Measurements from ENCODE around the gene FOXL3. TPM values are rescaled to one million over a fixed set of nuclear protein-coding genes. Genes with fewer than 3 reads are reported as not detected.
"Not testable (repeated sequence)": the region's sequence is repeated elsewhere in the genome, so short reads cannot be mapped to it uniquely, and the experiment has no call there.

FOXL3 gene
- polyA plus RNA-seq (2013, experiment 1 of 2; ENCODE audit: insufficient read length) = not detected
- not detected for polyA plus RNA-seq (2013, experiment 2 of 2; ENCODE audit: insufficient read length)

GRCh38 chr7:289756-290553, at the start of gene FOXL3:
TSS of gene FOXL3 (plus strand) at chr7:290170. CDS start at chr7:290170, 0 bp downstream.
- DNase-seq = no peak

GRCh38 chr7:240887-241421, 49.0 kb upstream of the FOXL3 start:
- DNase-seq = no peak

DNA sequence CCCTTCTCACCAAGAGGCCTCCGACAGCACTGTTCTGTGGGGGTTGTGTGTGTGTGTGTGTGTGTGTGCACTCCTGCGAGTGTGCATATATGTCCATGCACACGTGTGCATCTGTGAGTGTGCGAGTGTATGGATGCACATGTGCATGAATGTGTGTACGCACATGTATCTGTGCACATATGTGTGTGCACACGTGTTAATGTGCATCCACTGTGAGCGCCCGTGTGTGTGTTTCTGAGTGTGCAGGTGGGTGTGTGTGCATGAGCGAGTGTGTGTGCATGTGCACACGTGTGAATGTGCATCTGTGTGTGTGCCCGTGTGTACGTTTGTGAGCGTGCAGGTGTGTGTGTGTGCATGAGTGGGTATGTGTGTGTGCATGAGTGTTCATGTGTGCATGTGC, 48.5 kb upstream of the FOXL3 start:
- DNase-seq = no peak

DNA sequence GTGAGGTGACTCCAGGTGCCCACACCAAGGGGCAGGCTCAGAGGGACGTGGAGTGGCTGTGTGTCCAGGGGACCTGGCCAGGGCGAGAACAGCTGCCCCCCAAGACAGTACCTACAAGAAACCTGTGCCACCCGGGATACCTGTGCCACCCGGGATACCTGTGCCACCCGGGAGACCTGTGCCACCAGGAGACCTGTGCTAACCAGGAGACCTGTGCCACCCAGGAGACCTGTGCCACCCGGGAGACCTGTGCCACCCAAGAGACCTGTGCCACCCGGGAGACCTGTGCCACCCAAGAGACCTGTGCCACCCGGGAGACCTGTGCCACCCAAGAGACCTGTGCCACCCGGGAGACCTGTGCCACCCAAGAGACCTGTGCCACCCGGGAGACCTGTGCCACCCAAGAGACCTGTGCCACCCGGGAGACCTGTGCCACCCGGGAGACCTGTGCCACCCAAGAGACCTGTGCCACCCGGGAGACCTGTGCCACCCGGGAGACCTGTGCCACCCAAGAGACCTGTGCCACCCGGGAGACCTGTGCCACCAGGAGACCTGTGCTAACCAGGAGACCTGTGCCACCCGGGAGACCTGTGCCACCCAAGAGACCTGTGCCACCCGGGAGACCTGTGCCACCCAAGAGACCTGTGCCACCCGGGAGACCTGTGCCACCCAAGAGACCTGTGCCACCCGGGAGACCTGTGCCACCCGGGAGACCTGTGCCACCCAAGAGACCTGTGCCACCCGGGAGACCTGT, 47.0 kb upstream of the FOXL3 start:
- not testable (repeated sequence) for DNase-seq

- not testable (repeated sequence) for DNase-seq
These were observed 46.4 kb upstream of the FOXL3 start for GRCh38 chr7:243580-243978.

DNA sequence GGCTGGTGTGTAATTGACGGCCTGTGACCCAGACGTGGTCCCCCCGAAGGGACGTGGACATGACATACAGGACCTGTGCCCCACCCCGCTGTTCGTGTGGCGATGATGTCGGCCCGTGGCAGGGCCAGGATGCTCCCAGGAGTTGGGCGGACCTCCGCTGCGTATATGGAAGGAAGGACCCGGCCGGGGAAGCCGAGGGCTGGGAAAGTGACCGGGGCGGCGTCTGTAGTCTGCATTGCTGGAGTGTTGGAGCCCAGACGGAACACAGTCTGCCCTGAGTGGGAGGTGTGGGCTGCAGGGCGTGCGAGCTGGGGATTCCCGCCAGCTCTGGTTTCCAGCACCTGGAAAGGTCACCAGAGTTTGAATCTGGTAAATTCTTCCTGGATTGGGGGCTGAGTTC, 45.0 kb upstream of the FOXL3 start:
- DNase-seq = no peak

- DNase-seq = no peak
These were observed 44.2 kb upstream of the FOXL3 start for GRCh38 chr7:245574-246295.

GRCh38 chr7:246451-246850, 43.5 kb upstream of the FOXL3 start:
- no peak for DNase-seq

GRCh38 chr7:247181-247580, 42.8 kb upstream of the FOXL3 start:
- DNase-seq = no peak

DNA sequence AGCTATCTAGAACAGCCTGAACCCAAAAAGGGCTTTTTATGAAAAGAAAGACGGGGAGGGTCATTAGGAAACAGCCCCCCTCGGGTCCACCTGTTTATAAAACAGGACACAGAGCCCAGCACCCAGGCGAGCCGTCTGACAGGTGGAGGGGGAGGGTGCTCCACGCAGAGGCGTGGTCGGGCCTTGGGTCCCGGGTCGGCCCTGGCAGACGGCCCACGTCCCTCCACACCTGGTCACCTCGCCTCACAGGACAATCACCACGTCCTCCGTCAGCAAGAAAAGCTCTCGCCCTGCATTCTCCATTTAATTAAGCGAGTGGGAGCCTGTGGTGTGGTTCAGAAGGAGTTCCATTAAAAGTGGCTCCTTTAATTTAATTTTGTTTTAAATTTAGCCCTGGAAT, 42.3 kb upstream of the FOXL3 start:
- DNase-seq = no peak

DNA sequence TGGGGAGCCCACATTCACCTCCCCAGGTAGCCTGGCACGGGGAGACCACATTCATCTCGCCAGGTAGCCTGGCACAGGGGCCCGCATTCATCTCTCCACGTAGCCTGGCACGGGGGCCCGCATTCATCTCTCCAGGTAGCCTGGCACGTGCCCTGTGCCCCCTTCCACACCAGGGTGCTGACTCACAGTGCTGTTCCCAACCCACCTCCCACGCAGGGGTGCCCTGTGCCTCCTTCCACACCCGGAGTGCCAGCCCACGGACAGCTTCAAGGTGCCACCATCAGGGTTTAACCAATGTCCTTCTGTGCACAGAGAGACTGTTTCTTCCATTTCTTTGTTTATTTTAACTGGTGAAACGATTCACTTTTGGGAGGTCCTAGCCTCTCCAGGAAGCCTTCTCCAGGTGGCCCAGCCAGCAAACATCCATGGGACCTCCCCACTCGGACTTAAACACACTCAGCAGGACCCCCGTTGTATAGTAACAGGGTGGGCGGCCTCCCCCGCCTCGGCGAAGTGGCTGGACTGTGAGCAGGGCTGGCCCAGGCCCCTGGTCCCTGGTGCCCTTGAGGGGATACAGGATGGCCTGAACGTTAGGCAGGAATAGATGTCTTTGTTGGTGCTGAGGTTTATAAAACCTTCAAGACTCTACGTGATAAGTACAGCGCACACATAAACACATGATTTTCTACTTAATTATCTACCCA, 41.1 kb upstream of the FOXL3 start:
- no peak for DNase-seq

GRCh38 chr7:249989-250388, 40.0 kb upstream of the FOXL3 start:
- no peak for DNase-seq

DNA sequence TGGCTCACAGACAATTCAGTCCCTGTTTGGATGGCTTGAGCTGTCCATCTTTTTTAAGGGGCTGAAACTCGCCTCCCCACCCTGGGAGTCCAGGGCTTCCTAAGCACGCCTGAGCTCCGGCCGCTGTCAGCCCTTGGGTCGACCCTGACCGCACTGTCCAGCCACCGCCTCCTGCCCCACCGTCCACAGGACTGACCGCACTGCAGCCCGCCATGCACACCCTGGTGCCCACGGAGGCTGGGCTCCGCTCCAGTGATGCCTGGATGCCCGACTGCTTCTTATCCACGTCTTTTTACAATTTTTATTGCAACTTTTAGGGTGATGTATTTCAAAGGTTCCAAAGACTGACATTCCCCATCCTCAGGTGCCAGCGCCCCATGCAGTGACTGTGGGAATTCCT, 39.4 kb upstream of the FOXL3 start:
- no peak for DNase-seq

DNA sequence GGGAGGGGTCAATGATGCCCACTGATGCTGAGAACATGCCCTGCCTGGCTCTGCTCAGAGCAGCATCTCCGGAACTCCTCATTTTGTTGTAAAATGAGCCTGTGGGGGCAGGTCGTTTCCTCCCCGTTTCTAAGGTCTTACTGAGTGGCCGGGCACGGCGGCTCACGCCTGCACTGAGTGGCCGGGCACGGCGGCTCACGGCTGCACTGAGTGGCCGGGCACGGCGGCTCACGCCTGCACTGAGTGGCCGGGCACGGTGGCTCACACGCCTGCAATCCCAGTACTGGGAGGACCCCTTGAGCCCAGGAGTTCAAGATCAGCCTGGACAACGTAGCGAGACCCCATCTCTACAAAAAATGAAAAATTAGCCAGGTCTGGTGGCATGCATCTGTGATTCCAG, 39.0 kb upstream of the FOXL3 start:
- no peak for DNase-seq

DNA sequence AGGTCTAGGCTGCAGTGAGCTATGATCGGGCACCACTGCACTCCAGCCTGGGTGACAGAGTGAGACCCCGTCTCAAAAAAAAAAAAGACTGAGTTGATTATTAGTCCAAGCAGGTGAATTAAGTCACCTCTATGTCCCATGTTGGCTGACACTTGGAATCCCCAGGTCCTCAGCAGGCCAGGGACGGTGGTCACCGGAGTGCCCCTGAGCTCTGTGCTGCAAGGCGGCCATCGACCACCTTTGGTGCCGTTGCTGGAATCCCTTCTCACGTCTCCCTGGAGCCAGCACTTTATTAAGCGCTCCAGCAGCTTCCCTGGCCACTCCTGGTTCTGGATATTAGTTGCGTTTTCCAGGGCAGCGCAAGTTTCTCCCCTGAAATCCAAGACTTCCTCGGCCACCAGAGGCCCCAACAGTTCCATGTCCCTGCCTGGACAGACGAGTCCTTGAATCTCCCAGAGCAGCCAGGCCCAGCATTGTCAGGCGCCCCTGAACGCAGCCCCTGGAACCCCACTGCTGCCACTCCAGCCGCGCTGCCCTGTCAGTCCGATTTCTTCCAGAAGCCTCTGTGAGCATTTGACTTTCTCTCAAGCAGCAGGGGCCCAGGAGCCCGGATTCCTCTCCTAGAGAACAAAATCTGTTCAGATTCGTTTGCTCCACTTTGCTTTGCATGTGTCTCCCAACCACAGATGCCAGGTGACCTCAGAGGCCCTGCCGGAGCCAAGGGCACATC, 38.4 kb upstream of the FOXL3 start:
- DNase-seq = no peak

DNA sequence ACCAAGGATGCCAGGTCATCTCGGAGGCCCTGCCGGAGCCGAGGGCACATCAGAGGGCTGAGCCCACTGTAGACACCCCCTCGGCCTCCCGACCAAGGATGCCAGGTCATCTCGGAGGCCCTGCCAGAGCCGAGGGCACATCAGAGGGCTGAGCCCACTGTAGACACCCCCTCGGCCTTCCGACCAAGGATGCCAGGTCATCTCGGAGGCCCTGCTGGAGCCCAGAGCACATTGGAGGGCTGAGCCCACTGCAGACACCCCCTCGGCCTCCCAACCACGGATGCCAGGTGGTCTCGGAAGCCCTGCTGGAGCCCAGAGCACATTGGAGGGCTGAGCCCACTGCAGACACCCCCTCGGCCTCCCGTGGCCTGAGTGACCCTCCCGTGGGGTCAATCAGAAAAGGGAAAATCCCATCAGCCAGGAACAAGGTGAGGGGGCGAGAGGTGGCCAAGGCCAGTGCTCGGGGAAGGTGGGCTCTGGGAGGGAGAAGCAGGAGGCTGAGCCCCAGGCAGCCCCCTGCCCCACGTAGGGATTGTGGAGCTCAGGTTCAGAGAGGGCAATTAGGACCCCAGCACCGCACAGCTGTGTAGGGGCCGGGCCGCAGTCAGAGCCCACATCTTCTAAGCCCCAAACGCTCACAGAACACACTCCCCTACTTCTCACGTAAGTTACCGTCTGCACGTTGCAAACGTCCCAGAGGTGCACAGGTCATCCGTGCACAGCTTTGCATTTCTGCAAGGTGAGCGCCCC, 37.6 kb upstream of the FOXL3 start:
- no peak for DNase-seq

- DNase-seq = no peak
These were observed 37.0 kb upstream of the FOXL3 start for GRCh38 chr7:252981-253380.

DNA sequence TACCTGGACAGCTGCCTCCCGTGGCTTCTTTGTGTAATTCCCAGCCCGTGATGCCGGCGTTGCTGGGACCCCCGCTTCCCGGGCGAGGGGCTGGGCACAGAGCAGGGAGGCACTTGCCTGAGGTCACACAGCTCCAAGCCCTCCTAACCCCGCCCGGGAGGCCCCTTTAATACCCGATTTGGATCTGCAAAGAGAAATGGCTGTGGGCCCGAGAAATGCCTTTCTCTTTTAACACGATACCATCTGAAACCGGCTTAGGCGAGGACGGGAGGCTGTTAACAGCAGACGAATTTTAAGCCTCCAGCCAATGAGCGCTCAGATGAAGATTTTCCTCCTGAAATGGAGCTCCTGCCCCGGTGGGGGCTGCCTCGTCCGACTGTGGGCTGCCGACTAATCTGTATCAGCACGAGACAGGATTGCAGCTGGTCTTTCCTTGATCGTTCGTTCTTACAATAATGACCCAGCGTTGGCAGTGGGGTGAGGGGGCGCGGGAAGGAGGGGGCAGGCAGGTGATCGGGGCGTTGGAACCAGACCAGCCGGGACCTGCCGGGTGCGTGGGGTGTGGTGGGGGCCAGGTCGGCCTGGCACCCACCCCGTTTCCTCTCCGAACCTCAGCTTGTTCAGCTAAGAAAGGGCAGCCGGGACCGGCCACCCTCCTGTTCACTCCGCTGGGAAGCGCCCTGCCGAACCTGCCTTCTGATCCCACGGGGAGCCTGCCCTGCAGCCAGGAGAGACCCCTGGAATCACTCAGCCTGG, 36.2 kb upstream of the FOXL3 start:
- DNase-seq = no peak

DNA sequence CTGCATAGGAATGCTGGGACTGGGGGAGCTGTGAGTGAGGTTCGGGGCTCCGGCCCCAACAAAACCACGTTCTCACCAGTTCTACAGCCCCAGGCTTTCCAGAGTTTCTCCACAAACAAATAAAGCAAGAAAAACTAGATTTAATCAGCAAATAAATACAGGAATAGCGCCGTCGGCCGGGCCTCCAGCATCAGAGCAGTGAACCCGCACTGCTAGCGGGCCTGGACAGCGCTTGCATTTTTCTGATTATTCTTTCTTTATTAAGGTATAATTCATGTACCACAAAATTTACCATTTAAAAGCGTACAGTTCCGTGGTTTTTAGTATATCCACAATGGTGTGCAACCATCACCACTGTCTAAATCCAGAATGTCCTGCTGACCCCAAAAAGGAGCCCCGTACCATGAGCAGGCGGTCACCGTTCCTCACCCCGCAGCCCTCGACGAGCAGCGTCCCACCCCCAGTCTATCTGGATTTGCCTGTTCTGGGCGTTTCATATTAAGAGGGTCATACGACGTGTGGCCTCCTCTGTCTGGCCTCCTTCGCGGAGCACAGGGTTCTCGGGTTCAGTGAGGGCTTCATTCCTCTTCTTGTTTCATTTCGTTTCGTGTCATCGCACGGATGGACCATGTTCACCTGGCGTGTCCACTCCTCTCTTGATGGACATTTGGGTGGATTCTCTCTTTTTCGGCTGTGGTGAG, 35.5 kb upstream of the FOXL3 start:
- DNase-seq = no peak
